OCI-LY7 (cell line): ENCODE measurements around the gene TNIK.

Source experiments
- CTCF ChIP-seq: fragments of 200-600 bp; sonication (generic); conservative IDR thresholded peaks from 2 replicates; pipeline ENCODE4 v1.5.1; 2014; ENCODE audit warnings: mild to moderate bottlenecking, antibody characterized with exemption, low read length, moderate library complexity, mixed read lengths
- EZH2phosphoT487 ChIP-seq: fragments of 200-600 bp; sonication (generic); IDR thresholded peaks from 2 replicates; pipeline ENCODE4 v1.6.1; 2018; ENCODE audit warnings: low read depth, borderline replicate concordance, mild to moderate bottlenecking, mixed run types, antibody characterized with exemption, low read length, moderate library complexity, mixed read lengths

DNA sequence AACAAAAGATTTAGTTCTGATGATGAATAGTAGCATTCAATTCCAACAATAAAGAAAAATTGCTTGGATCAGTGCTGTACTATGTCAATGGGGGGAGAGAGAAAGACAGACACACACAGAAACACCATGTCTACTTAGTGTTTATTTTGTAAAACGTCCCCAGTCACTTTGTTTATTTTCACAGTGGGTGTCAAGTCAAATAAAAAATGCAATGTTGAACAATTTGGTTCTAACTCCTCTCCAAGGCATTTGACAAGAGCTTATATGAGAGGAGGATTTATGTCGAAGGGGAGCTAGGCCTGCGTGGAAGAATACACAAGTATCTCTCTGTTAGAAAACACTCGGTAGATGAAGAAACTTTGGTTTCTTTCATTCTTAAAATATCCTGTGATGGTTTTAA, 232.0 kb downstream of the TNIK start:
- no peak for TF ChIP-seq CTCF
- TF ChIP-seq EZH2phosphoT487: no peak
